K562 (cell line): ENCODE results near the gene ODAD3. TPM values are rescaled to one million over a fixed set of nuclear protein-coding genes. Genes with fewer than 3 reads are reported as not detected.
A peak's percentile ranks its signal among the peaks of the same experiment; 100 is the strongest.

Source experiments
- ATAC-seq: fragments of 200-7000 bp; cut with Tn5 transposase; 3 replicates; pipeline ENCODE4 v1.9.1; 2020; ENCODE audit warnings: moderate library complexity
- BruUV-seq: library from RNA; stranded (reverse); fragments of 400-500 nt; replicated peaks from 2 replicates; lab custom pipeline; 2021; lab: Mats Ljungman, UMichigan
- CTCF ChIA-PET: fragments of 300-600 bp; formaldehyde crosslinking; extraction: SDS; loops from one replicate; lab custom pipeline; 2021; ENCODE audit warnings: low intra/inter-chr PET ratio; lab: Yijun Ruan, JAX
- POLR2A ChIA-PET: fragments of 300-600, 350-650 bp; sonication (Branson Sonifier 250); formaldehyde crosslinking; extraction: SDS; loops from one replicate; lab custom pipeline; 2021; ENCODE audit warnings: antibody characterized with exemption, inconsistent platforms; lab: Yijun Ruan, JAX
- DNase-seq, 4 experiments: peaks; one replicate each; pipeline versions ENCODE4 v3.0.0 to v3.0.0-alpha.2; 2011 to 2018; ENCODE audit warnings: low spot score in 3 of 4, mixed read lengths in 3 of 4; ENCODE audit errors: extremely low read depth in 1 of 4
- FAIRE-seq: peaks from 2 replicates; lab custom pipeline; 2011; peaks lifted over from hg19 to GRCh38; lab: Jason Lieb, UNC
- H2AFZ ChIP-seq: 2 replicates; pipeline ENCODE4 v1.6.0; 2011; ENCODE audit warnings: low read depth, low read length, control low read depth, inconsistent platforms
- H3K27ac ChIP-seq: fragments of 200-600 bp; 3 replicates; pipeline ENCODE4 v1.8.0; 2011; ENCODE audit warnings: low read depth, mild to moderate bottlenecking, control low read depth, inconsistent platforms, low read length, moderate library complexity, mixed read lengths; ENCODE audit errors: extremely low read depth
- H3K27me3 ChIP-seq, 2 experiments: fragments of 300-600 bp in 1 of 2; 2 replicates in 1 of 2; 3 replicates in 1 of 2; pipeline versions ENCODE4 v1.6.0 to v1.8.0; 2011; ENCODE audit warnings: inconsistent platforms in 2 of 2, low read length in 2 of 2, mild to moderate bottlenecking in 1 of 2, mixed read lengths in 1 of 2, moderate library complexity in 1 of 2; ENCODE audit not compliant: control insufficient read depth in 2 of 2, insufficient read depth in 2 of 2
- H3K36me3 ChIP-seq: fragments of 300-600 bp; 3 replicates; pipeline ENCODE4 v1.8.0; 2011; ENCODE audit warnings: mild to moderate bottlenecking, low read length, inconsistent platforms; ENCODE audit not compliant: control insufficient read depth, insufficient read depth
- H3K4me1 ChIP-seq, 2 experiments: fragments of 200-600 bp in 1 of 2; replicated peaks in 1 of 2; 2 replicates in 1 of 2; 3 replicates in 1 of 2; pipeline versions ENCODE4 v1.5.1 to v1.8.0; 2011; ENCODE audit warnings: inconsistent platforms in 2 of 2, low read length in 2 of 2, mild to moderate bottlenecking in 1 of 2, mixed read lengths in 1 of 2, moderate library complexity in 1 of 2; ENCODE audit not compliant: control insufficient read depth in 2 of 2, insufficient read depth in 2 of 2
- H3K4me2 ChIP-seq: 2 replicates; pipeline ENCODE4 v1.6.1; 2011; ENCODE audit warnings: low read length, control low read depth, inconsistent platforms, mixed read lengths; ENCODE audit not compliant: insufficient read depth
- H3K4me3 ChIP-seq: fragments of 200-600 bp; sonication (generic), shearing (Covaris generic); 2 replicates; pipeline ENCODE4 v1.5.1; 2016; ENCODE audit warnings: control low read depth, inconsistent platforms
- H3K79me2 ChIP-seq: fragments of 200-600 bp; 3 replicates; pipeline ENCODE4 v1.8.0; 2011; ENCODE audit warnings: low read length, inconsistent platforms; ENCODE audit not compliant: control insufficient read depth, insufficient read depth
- H3K9ac ChIP-seq, 2 experiments: 2 replicates each; pipeline versions ENCODE4 v1.6.0 to v1.6.1; 2011; ENCODE audit warnings: low read depth in 2 of 2, low read length in 2 of 2, control low read depth in 1 of 2, inconsistent platforms in 1 of 2, mild to moderate bottlenecking in 1 of 2, mixed read lengths in 1 of 2; ENCODE audit not compliant: insufficient read depth in 1 of 2
- H3K9me1 ChIP-seq: one replicate; pipeline ENCODE4 v1.6.0; 2011; ENCODE audit warnings: inconsistent platforms, mild to moderate bottlenecking, low read length, moderate library complexity; ENCODE audit not compliant: control insufficient read depth, insufficient read depth
- H3K9me3 ChIP-seq: replicated peaks from 2 replicates; pipeline ENCODE4 v1.5.1; 2011; ENCODE audit warnings: low read depth, low read length, inconsistent platforms; ENCODE audit not compliant: control insufficient read depth, insufficient read depth
- H4K20me1 ChIP-seq: replicated peaks from 2 replicates; pipeline ENCODE4 v1.6.1; 2011; ENCODE audit warnings: low read length, inconsistent platforms, mixed read lengths; ENCODE audit not compliant: control insufficient read depth, insufficient read depth
- CBX3 ChIP-seq, 2 experiments: IDR thresholded peaks; 1 replicate in 1 of 2; 2 replicates in 1 of 2; pipeline ENCODE4 v1.6.1; 2012; ENCODE audit warnings: inconsistent platforms in 2 of 2, low read length in 2 of 2, borderline replicate concordance in 1 of 2, control low read depth in 1 of 2
- ESRRB ChIP-seq: fragments of 250-450 bp; sonication (Bioruptor Pico); IDR thresholded peaks from 2 replicates; pipeline ENCODE4 v1.5.0; 2020; ENCODE audit warnings: mild to moderate bottlenecking, moderate library complexity, borderline replicate concordance
- KDM5B ChIP-seq: fragments of 200-600 bp; sonication (generic); IDR thresholded peaks from 2 replicates; pipeline ENCODE4 v1.6.1; 2012; ENCODE audit warnings: low read depth, mild to moderate bottlenecking, moderate library complexity, low read length, control low read depth, inconsistent platforms; ENCODE audit not compliant: insufficient replicate concordance
- KLF13 ChIP-seq: fragments of 450-650 bp; IDR thresholded peaks from 2 replicates; pipeline ENCODE4 v1.6.1; 2016; ENCODE audit warnings: missing genetic modification characterization, low read depth, mild to moderate bottlenecking, missing compliant biosample characterization, moderate library complexity, borderline replicate concordance
- NFATC3 ChIP-seq: fragments of 450-650 bp; IDR thresholded peaks from 2 replicates; pipeline ENCODE4 v1.6.1; 2017; ENCODE audit warnings: mild to moderate bottlenecking
- NFRKB ChIP-seq: fragments of 450-650 bp; IDR thresholded peaks from 2 replicates; pipeline ENCODE4 v1.6.1; 2016; ENCODE audit warnings: low read depth
- TAF9B ChIP-seq: fragments of 450-650 bp; IDR thresholded peaks from 2 replicates; pipeline ENCODE4 v1.6.1; 2018; ENCODE audit warnings: mild to moderate bottlenecking; ENCODE audit not compliant: partially characterized antibody
- THAP7 ChIP-seq: fragments of 250-450 bp; sonication (Bioruptor Pico); IDR thresholded peaks from 2 replicates; pipeline ENCODE4 v1.5.0; 2021
- ZNF184 ChIP-seq: sonication (generic); formaldehyde crosslinking; IDR thresholded peaks from 2 replicates; pipeline ENCODE4 v1.5.0; 2020; ENCODE audit warnings: missing genetic modification reagents
- ZNF696 ChIP-seq: fragments of 250-450 bp; sonication (Bioruptor Pico); conservative IDR thresholded peaks from 2 replicates; pipeline ENCODE4 v1.4.0; 2020; ENCODE audit warnings: mild to moderate bottlenecking, moderate library complexity
- WGBS: fragments of 100-300 bp; shearing (Covaris generic); methylation state at CpG from one replicate; pipeline ENCODE4 v1.1.6; 2016; ENCODE audit warnings: low coverage, mixed read lengths; ENCODE audit not compliant: insufficient coverage; ENCODE audit errors: missing lambda C conversion rate; 5-methylcytosine and 5-hydroxymethylcytosine counted together
- in situ Hi-C: fragments of 300-500 bp; cut with MboI; formaldehyde crosslinking; loops from 4 replicates; pipeline ENCODE4 v1.15.0; 2018; ENCODE audit warnings: inconsistent platforms, mixed read lengths
- intact Hi-C: fragments of 100-400 bp; cut with micrococcal nuclease; formaldehyde crosslinking; loops from 2 replicates; pipeline ENCODE4 v1.14.2; 2022
- polyA plus RNA-seq, 8 experiments: library from polyadenylated mRNA; depleted of rRNA in 4 of 8; stranded (reverse) in 5 of 8; unstranded in 3 of 8; fragments of >200 nt; fragmentation: Nextera tagmentation in 2 of 8; fragmentation: Illumina TruSeq in 1 of 8; extraction: Ambion mirVana in 2 of 8; extraction: Trizol in 1 of 8; gene quantifications; 2 replicates each; pipeline versions ENCODE4 v1.2.1 to v1.2.3, GENCODE V29; 2011 to 2014; ENCODE audit warnings: inconsistent platforms in 1 of 8, missing spikeins in 1 of 8
- total RNA-seq, 7 experiments: library from RNA; depleted of rRNA in 6 of 7; stranded (reverse); fragments of >200 nt in 6 of 7; fragmentation: Illumina TruSeq in 2 of 7; extraction: Trizol in 2 of 7; gene quantifications; 2 replicates each; pipeline versions ENCODE4 v1.2.1 to v1.2.3, GENCODE V29; 2011 to 2021; ENCODE audit warnings: low replicate concordance in 1 of 7
- TF ChIP-seq, protein P1 (sequence below): fragments of 450-650 bp; formaldehyde crosslinking; IDR thresholded peaks from 2 replicates; pipeline ENCODE4 v1.4.0; 2020; ENCODE audit warnings: mild to moderate bottlenecking, mixed read lengths
- TF ChIP-seq, protein P2 (sequence below): fragments of 250-450 bp; sonication (Bioruptor Pico); IDR thresholded peaks from 2 replicates; pipeline ENCODE4 v1.4.0; 2020

The ODAD3 gene
- total and polyA plus RNA-seq, 9 of the 15 experiments (the other 6 are each of a cell fraction or from before 2014, with no cell fraction given): 0.07 to 0.72 (median 0.14) TPM; not detected in 2

GRCh38 chr19:11374433-11375142 is 60.3 kb downstream of the ODAD3 start, which contains the start of gene SWSAP1:
SWSAP1 (plus strand) TSS chr19:11374666; CDS start chr19:11374681, 15 bp downstream.
- peaks cover 22 to 31% of the 10 kb centered on the region in 2 experiments for H3K4me1 ChIP-seq
- H3K4me2 ChIP-seq: peak within 1 kb of the TSS; percentile 84
- BruUV-seq: TSS peak; percentile 86
- no peaks in the 10 kb centered on the region for H3K9me3 ChIP-seq
- intact Hi-C loops (loop anchor here (2.0 kb wide), 1 partner anchor 60 kb away; the partner anchor contains the start of genes ODAD3 and PRKCSH), in situ Hi-C loops (loop anchor here (5.0 kb wide), 1 partner anchor 77 kb away; the partner anchor contains the start of gene TSPAN16)
- under 1% methylated on average over 44 of the region's 44 CpGs for WGBS
- no peaks in the 10 kb centered on the region for H3K9me1 ChIP-seq
- peak within 1 kb of the TSS; percentile 59 for H3K4me3 ChIP-seq
- H2AFZ ChIP-seq: peak within 1 kb of the TSS; percentile 97
- H3K36me3 ChIP-seq: peaks cover 19% of the 10 kb centered on the region
- FAIRE-seq: peak; percentile 100
- peak within 1 kb of the TSS; percentile 77 to 96 for H3K9ac ChIP-seq
- peak; percentile 95 to 100 (median 98) for DNase-seq
- ChIA-PET CTCF (interaction anchor here (0.6 kb wide), 1 partner anchor 10 kb away, joined by 3 read pairs; the partner anchor contains the start of gene EPOR), POLR2A (interaction anchor here (0.5 to 3.6 kb wide), 24 partner anchors 9 to 276 kb away, joined by 3 to 36 read pairs (median 4); partner anchors contain the start of genes CCDC159, ECSIT, EPOR and RAB3D)
- no peaks in the 10 kb centered on the region for H3K27me3 ChIP-seq
- peak within 1 kb of the TSS; percentile 84 for H3K27ac ChIP-seq
- peak; percentile 97 for ATAC-seq
- H4K20me1 ChIP-seq: peaks cover 11% of the 10 kb centered on the region
- H3K79me2 ChIP-seq: peaks cover 16% of the 10 kb centered on the region; the same call in 2 of the 3 replicates
- TF ChIP-seq ZNF184 (CRISPR knock-in tag): no peak
- TF ChIP-seq THAP7: no peak
- TF ChIP-seq CBX3 (IDR thresholded peaks at IDR 0.05; ENCODE audit: borderline replicate concordance in 1 of 2, low read length in 2 of 2): no peak
- TF ChIP-seq, protein P1, sequence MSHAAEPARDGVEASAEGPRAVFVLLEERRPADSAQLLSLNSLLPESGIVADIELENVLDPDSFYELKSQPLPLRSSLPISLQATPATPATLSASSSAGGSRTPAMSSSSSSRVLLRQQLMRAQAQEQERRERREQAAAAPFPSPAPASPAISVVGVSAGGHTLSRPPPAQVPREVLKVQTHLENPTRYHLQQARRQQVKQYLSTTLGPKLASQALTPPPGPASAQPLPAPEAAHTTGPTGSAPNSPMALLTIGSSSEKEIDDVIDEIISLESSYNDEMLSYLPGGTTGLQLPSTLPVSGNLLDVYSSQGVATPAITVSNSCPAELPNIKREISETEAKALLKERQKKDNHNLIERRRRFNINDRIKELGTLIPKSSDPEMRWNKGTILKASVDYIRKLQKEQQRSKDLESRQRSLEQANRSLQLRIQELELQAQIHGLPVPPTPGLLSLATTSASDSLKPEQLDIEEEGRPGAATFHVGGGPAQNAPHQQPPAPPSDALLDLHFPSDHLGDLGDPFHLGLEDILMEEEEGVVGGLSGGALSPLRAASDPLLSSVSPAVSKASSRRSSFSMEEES (CRISPR knock-in tag): no peak
- peak; percentile 56; the same call in 1 of the 2 replicates for TF ChIP-seq NFRKB
- peak; percentile 4; the same call in 1 of the 2 replicates for TF ChIP-seq KLF13 (tag)
- TF ChIP-seq KDM5B: peak; percentile 92
- TF ChIP-seq ESRRB (CRISPR knock-in tag): no peak
- TF ChIP-seq ZNF696: no peak
- TF ChIP-seq, protein P2, sequence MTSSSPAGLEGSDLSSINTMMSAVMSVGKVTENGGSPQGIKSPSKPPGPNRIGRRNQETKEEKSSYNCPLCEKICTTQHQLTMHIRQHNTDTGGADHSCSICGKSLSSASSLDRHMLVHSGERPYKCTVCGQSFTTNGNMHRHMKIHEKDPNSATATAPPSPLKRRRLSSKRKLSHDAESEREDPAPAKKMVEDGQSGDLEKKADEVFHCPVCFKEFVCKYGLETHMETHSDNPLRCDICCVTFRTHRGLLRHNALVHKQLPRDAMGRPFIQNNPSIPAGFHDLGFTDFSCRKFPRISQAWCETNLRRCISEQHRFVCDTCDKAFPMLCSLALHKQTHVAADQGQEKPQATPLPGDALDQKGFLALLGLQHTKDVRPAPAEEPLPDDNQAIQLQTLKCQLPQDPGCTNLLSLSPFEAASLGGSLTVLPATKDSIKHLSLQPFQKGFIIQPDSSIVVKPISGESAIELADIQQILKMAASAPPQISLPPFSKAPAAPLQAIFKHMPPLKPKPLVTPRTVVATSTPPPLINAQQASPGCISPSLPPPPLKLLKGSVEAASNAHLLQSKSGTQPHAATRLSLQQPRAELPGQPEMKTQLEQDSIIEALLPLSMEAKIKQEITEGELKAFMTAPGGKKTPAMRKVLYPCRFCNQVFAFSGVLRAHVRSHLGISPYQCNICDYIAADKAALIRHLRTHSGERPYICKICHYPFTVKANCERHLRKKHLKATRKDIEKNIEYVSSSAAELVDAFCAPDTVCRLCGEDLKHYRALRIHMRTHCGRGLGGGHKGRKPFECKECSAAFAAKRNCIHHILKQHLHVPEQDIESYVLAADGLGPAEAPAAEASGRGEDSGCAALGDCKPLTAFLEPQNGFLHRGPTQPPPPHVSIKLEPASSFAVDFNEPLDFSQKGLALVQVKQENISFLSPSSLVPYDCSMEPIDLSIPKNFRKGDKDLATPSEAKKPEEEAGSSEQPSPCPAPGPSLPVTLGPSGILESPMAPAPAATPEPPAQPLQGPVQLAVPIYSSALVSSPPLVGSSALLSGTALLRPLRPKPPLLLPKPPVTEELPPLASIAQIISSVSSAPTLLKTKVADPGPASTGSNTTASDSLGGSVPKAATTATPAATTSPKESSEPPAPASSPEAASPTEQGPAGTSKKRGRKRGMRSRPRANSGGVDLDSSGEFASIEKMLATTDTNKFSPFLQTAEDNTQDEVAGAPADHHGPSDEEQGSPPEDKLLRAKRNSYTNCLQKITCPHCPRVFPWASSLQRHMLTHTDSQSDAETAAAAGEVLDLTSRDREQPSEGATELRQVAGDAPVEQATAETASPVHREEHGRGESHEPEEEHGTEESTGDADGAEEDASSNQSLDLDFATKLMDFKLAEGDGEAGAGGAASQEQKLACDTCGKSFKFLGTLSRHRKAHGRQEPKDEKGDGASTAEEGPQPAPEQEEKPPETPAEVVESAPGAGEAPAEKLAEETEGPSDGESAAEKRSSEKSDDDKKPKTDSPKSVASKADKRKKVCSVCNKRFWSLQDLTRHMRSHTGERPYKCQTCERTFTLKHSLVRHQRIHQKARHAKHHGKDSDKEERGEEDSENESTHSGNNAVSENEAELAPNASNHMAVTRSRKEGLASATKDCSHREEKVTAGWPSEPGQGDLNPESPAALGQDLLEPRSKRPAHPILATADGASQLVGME (CRISPR knock-in tag): 0 out of 2 replicates have a peak, but pooled peaks have one; percentile 73
- no peak for TF ChIP-seq NFATC3
- no peak for TF ChIP-seq TAF9B
